Activated CD8-positive, alpha-beta T cell treated with anti-CD3 and anti-CD28 coated beads, Interleukin-2, amount 10 ng/mL, durations not matched to agents 7 days and 5 days (primary cell): Measurements from ENCODE around the gene PITPNC1. TPM values are rescaled to one million over a fixed set of nuclear protein-coding genes. Genes with fewer than 3 reads are reported as not detected.

Experiments
- ATAC-seq: fragments of 150-1000 bp; cut with Tn5 transposase; one replicate; pipeline ENCODE4 v1.10.0; 2021; ENCODE audit warnings: moderate library complexity
- CTCF ChIA-PET: fragments of 350-600 bp; sonication (Branson Sonifier 250); formaldehyde crosslinking; loops from one replicate; lab custom pipeline; 2021; ENCODE audit warnings: antibody characterized with exemption; lab: Charles Lee
- POLR2A ChIA-PET: fragments of 350-600 bp; sonication (Branson Sonifier 250); formaldehyde crosslinking; loops from one replicate; lab custom pipeline; 2021; ENCODE audit warnings: antibody characterized with exemption; lab: Charles Lee
- DNase-seq: peaks from one replicate; pipeline ENCODE4 v3.0.0-alpha.2; 2020
- H3K27ac Mint-ChIP-seq: one replicate; pipeline ENCODE4 v1.8.0; 2021; ENCODE audit warnings: mild to moderate bottlenecking, mixed read lengths
- H3K27me3 Mint-ChIP-seq: one replicate; pipeline ENCODE4 v1.8.0; 2021; ENCODE audit warnings: low read depth, mixed read lengths
- H3K36me3 Mint-ChIP-seq: one replicate; pipeline ENCODE4 v1.8.0; 2021; ENCODE audit warnings: low read depth, mixed read lengths
- H3K4me1 Mint-ChIP-seq: one replicate; pipeline ENCODE4 v1.8.0; 2021; ENCODE audit warnings: low read depth, mixed read lengths
- H3K4me3 Mint-ChIP-seq: one replicate; pipeline ENCODE4 v1.8.0; 2021; ENCODE audit warnings: mild to moderate bottlenecking, mixed read lengths
- H3K9me3 Mint-ChIP-seq: one replicate; pipeline ENCODE4 v1.8.0; 2022; ENCODE audit warnings: mixed read lengths; ENCODE audit not compliant: insufficient read depth
- total RNA-seq, 2 experiments: library from RNA; stranded (reverse); gene quantifications; one replicate each; pipeline ENCODE4 v1.2.3, GENCODE V29; 2021

PITPNC1 gene
- total RNA-seq, 2 experiments from 2014 or later = 74.0 to 76.5 TPM

GRCh38 chr17:67656494-67657203, 279.6 kb downstream of the PITPNC1 start:
- peak overlapping the region; percentile 32 for H3K27ac Mint-ChIP-seq
- ATAC-seq (no peak), DNase-seq (no peak)
- ChIA-PET POLR2A (no interaction called here), CTCF (no interaction called here)
- H3K36me3 Mint-ChIP-seq = peaks cover 40% of the 10 kb centered on the region
- H3K4me1 Mint-ChIP-seq = peaks cover 4% of the 10 kb centered on the region
- H3K4me3 Mint-ChIP-seq = no peak overlapping the region
- H3K27me3 Mint-ChIP-seq = no peaks in the 10 kb centered on the region
- peaks cover 27% of the 10 kb centered on the region for H3K9me3 Mint-ChIP-seq

GRCh38 chr17:67657596-67657995, 280.5 kb downstream of the PITPNC1 start:
- ATAC-seq (no peak), DNase-seq (no peak)
- ChIA-PET POLR2A (no interaction called here), CTCF (no interaction called here)
- Mint-ChIP-seq H3K36me3 (peaks cover 40% of the 10 kb centered on the region), H3K27me3 (no peaks in the 10 kb centered on the region), H3K4me1 (peaks cover 3% of the 10 kb centered on the region), H3K27ac (no peak overlapping the region), H3K9me3 (peaks cover 27% of the 10 kb centered on the region), H3K4me3 (no peak overlapping the region)

DNA sequence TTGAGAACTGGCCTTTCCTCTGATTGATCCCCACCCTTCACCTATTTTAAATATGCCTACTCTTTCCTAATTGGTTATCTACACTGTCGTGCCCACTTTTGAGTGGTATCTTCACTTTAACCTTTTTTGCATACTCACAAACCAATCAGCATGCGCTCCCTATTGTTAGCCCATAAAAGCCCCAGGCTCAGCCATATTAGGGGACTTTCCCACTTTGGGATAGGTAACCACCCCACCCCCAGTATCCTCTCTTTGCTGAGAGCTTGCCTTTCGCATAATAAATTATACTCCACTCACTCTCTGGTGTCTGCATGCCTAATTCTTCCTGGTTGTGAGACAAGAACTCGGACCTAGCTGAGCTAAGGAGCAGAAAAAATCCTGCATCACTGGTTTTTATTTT, 281.2 kb downstream of the PITPNC1 start:
- ChIA-PET CTCF (interaction anchor here (1.7 kb wide), 1 partner anchor 283 kb away, joined by 4 read pairs; no protein-coding TSS in a partner anchor), POLR2A (no interaction called here)
- Mint-ChIP-seq H3K9me3 (peaks cover 27% of the 10 kb centered on the region), H3K36me3 (peaks cover 41% of the 10 kb centered on the region), H3K27me3 (no peaks in the 10 kb centered on the region), H3K27ac (no peak overlapping the region), H3K4me3 (no peak overlapping the region), H3K4me1 (peaks cover 3% of the 10 kb centered on the region)
- ATAC-seq = no peak
- DNase-seq = no peak

- H3K36me3 Mint-ChIP-seq = peaks cover 40% of the 10 kb centered on the region
- H3K9me3 Mint-ChIP-seq = peaks cover 27% of the 10 kb centered on the region
- no peak for ATAC-seq
- H3K27me3 Mint-ChIP-seq = no peaks in the 10 kb centered on the region
- POLR2A ChIA-PET = no interaction called here
- H3K27ac Mint-ChIP-seq = no peak overlapping the region
- peaks cover 3% of the 10 kb centered on the region for H3K4me1 Mint-ChIP-seq
- CTCF ChIA-PET = interaction anchor here (1.7 kb wide), 1 partner anchor 284 kb away, joined by 4 read pairs; no protein-coding TSS in a partner anchor
- no peak overlapping the region for H3K4me3 Mint-ChIP-seq
- DNase-seq = no peak
Measured at GRCh38 chr17:67659028-67659427, 281.9 kb downstream of the PITPNC1 start.

- ATAC-seq (no peak), DNase-seq (no peak)
- Mint-ChIP-seq H3K4me1 (no peaks in the 10 kb centered on the region), H3K27ac (no peak overlapping the region), H3K27me3 (no peaks in the 10 kb centered on the region), H3K4me3 (no peak overlapping the region), H3K9me3 (peaks cover 17% of the 10 kb centered on the region), H3K36me3 (peaks cover 32% of the 10 kb centered on the region)
- CTCF ChIA-PET = interaction anchor here (1.1 kb wide), 1 partner anchor 32 kb away, joined by 5 read pairs; no protein-coding TSS in a partner anchor
- POLR2A ChIA-PET = no interaction called here
Measured at GRCh38 chr17:67662712-67663111, 285.6 kb downstream of the PITPNC1 start.

- Mint-ChIP-seq H3K27ac (no peak overlapping the region), H3K27me3 (no peaks in the 10 kb centered on the region), H3K9me3 (peaks cover 10% of the 10 kb centered on the region), H3K4me3 (no peak overlapping the region), H3K4me1 (no peaks in the 10 kb centered on the region), H3K36me3 (peaks cover 31% of the 10 kb centered on the region)
- DNase-seq (no peak), ATAC-seq (no peak)
- ChIA-PET POLR2A (no interaction called here), CTCF (interaction anchor here (0.8 to 1.1 kb wide), 3 partner anchors 33 to 289 kb away, joined by 3 to 5 read pairs (median 4); partner anchors contain the start of gene NOL11)
Measured at GRCh38 chr17:67663457-67663856, 286.4 kb downstream of the PITPNC1 start.

- Mint-ChIP-seq H3K4me1 (no peaks in the 10 kb centered on the region), H3K4me3 (no peak overlapping the region), H3K27me3 (no peaks in the 10 kb centered on the region), H3K27ac (no peak overlapping the region), H3K9me3 (peaks cover 4% of the 10 kb centered on the region), H3K36me3 (peaks cover 22% of the 10 kb centered on the region)
- no peak for ATAC-seq
- DNase-seq = no peak
- ChIA-PET CTCF (interaction anchor here (0.6 kb wide), 1 partner anchor 18 kb away, joined by 4 read pairs; no protein-coding TSS in a partner anchor), POLR2A (no interaction called here)
Measured at GRCh38 chr17:67666028-67666427, 288.9 kb downstream of the PITPNC1 start.

DNA sequence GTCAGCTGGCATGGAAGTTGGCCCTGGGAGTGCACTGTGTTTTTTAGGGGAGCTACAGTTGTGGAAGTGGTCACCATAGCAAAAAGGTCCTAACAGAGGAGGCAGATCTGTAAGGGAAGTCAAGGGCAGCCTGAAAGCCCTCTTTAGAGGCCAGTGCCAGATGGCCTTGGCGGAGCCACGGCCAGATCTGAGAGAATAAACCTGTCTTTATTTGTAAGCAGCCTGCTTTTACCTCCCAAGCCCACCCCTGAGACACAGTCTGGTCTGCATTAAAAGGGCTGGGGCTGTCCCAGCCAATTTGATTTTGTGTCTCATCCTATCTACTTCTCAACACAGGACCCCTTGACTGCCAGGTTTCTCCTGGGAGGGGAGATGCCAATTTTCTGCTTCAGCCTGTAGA, 289.6 kb downstream of the PITPNC1 start:
- CTCF ChIA-PET = no interaction called here
- DNase-seq (no peak), ATAC-seq (no peak)
- H3K9me3 Mint-ChIP-seq = no peaks in the 10 kb centered on the region
- POLR2A ChIA-PET = no interaction called here
- H3K27me3 Mint-ChIP-seq = no peaks in the 10 kb centered on the region
- H3K4me1 Mint-ChIP-seq = no peaks in the 10 kb centered on the region
- H3K36me3 Mint-ChIP-seq = peaks cover 18% of the 10 kb centered on the region
- no peak overlapping the region for H3K4me3 Mint-ChIP-seq
- no peak overlapping the region for H3K27ac Mint-ChIP-seq

- Mint-ChIP-seq H3K4me1 (no peaks in the 10 kb centered on the region), H3K27ac (no peak overlapping the region), H3K9me3 (no peaks in the 10 kb centered on the region), H3K4me3 (no peak overlapping the region), H3K36me3 (peaks cover 25% of the 10 kb centered on the region), H3K27me3 (no peaks in the 10 kb centered on the region)
- no peak for DNase-seq
- no peak for ATAC-seq
- POLR2A ChIA-PET = no interaction called here
- CTCF ChIA-PET = interaction anchor here (1.2 to 1.7 kb wide), 2 partner anchors 297 to 311 kb away, joined by 4 to 6 read pairs; no protein-coding TSS in a partner anchor
Measured at GRCh38 chr17:67671493-67671892, 294.4 kb downstream of the PITPNC1 start.

DNA sequence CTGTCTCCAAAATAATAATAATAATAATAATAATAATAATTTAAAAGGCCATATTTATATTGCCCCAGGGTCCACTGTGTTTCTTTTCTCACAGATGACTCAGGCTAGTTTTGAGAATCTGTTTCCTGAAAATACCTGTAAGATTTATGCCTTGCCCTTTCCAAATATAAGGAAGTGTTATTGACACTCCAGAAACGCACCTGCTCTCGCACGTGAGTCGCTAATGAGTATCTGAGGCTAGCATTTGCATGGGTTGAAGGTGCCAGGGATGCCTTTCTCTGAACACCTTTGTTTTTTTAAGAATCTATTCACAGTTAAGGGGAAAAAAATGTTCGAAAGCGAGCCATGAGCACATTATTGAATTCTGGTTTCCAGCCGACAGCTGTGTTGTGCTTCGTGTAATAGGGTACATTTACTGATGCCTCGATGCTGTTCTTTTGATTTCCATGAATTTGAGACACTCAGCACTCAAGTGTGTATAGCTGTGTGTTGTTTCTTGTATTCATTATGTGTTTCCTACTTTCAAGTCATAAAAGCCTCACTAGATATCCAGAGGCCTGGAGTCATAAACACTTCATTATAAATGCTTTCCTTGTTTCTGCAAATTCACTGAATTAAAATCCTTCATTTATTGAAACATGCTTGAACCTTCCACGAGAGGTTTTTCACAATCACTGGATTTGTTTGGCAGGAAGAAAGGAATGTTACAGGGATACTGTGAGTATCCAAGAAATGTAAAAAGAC, 295.7 kb downstream of the PITPNC1 start:
- Mint-ChIP-seq H3K27me3 (no peaks in the 10 kb centered on the region), H3K4me3 (no peak overlapping the region), H3K9me3 (no peaks in the 10 kb centered on the region), H3K27ac (no peak overlapping the region), H3K4me1 (no peaks in the 10 kb centered on the region), H3K36me3 (peaks cover 25% of the 10 kb centered on the region)
- DNase-seq (no peak), ATAC-seq (no peak)
- ChIA-PET POLR2A (no interaction called here), CTCF (no interaction called here)

DNA sequence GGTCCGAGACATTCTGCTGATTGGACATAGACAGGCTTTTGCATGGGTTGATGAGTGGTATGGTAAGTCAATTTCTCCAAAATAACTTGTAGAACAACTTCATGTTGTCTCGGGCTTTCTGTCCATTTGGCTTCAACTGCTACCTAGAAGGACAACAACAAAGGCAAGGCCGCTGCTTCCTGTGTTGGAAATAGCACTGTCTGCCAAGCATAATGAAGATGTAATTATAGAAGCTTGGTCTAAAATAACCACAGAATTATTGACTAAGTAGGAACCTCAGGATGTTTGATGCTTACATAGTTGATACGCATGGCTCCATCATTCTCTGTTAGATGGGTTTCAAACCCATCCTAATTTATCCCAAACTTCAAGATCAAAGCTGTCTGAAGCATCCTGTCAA, 298.4 kb downstream of the PITPNC1 start:
- Mint-ChIP-seq H3K27ac (no peak overlapping the region), H3K4me1 (no peaks in the 10 kb centered on the region), H3K36me3 (peaks cover 27% of the 10 kb centered on the region), H3K9me3 (no peaks in the 10 kb centered on the region), H3K4me3 (no peak overlapping the region), H3K27me3 (no peaks in the 10 kb centered on the region)
- POLR2A ChIA-PET = no interaction called here
- DNase-seq (no peak), ATAC-seq (no peak)
- CTCF ChIA-PET = no interaction called here

GRCh38 chr17:67676305-67676704, 299.2 kb downstream of the PITPNC1 start:
- no peak overlapping the region for H3K4me3 Mint-ChIP-seq
- no peak for ATAC-seq
- POLR2A ChIA-PET = no interaction called here
- peaks cover 31% of the 10 kb centered on the region for H3K36me3 Mint-ChIP-seq
- no peaks in the 10 kb centered on the region for H3K9me3 Mint-ChIP-seq
- H3K27me3 Mint-ChIP-seq = no peaks in the 10 kb centered on the region
- no peak overlapping the region for H3K27ac Mint-ChIP-seq
- peaks cover 2% of the 10 kb centered on the region for H3K4me1 Mint-ChIP-seq
- no peak for DNase-seq
- CTCF ChIA-PET = no interaction called here
